ENCODE measurements around the gene PRR5.

- TF ChIP-seq CTCF (IDR thresholded peaks at IDR 0.05) (no peak), POLR2AphosphoS5 (IDR thresholded peaks at IDR 0.05) (no peak)
These were observed 57.0 kb downstream of the PRR5 start for GRCh38 chr22:44759001-44759400.
